HG03520 (cell line): ENCODE measurements around the gene TCF12.

Source experiments
- ATAC-seq: cut with Tn5 transposase; IDR thresholded peaks from one replicate; pipeline ENCODE4 v1.9.1; 2021; ENCODE audit warnings: mild to moderate bottlenecking, moderate library complexity; ENCODE audit not compliant: unreplicated experiment

TCF12 gene

GRCh38 chr15:57285386-57285785 lies 366.9 kb downstream of the TCF12 start:
- no peak for ATAC-seq

DNA sequence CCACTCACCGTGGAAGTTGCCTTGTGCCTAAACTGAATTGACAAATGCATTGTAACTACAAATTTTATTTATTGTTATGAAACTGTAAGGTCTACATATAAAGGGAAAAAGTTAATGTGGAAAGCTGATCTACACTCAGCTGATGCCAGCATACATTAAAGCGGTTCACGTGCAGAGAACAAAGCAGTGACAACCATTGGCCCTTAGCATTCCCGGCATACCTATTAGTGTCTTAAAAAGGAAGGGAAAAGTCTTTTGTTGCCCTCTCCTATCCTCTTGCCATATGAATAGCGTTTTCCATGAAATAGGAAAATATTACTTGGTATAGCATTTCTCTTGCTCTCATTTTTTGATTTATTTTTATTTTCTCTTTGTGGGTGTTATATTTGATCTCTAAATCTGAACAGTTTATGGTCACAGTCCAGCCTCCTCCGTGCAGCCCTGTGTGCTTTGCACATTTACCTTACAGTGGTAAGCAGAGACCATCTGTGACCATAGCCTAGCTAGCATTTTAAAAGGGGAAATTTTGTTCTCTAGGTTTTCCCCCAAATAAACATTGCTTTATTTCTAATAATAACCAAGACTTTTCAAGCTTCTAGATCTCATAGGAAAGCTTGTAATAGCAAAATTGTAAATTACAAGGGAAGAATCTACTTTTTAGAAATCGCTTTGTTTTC lies 368.1 kb downstream of the TCF12 start:
- ATAC-seq: no peak

DNA sequence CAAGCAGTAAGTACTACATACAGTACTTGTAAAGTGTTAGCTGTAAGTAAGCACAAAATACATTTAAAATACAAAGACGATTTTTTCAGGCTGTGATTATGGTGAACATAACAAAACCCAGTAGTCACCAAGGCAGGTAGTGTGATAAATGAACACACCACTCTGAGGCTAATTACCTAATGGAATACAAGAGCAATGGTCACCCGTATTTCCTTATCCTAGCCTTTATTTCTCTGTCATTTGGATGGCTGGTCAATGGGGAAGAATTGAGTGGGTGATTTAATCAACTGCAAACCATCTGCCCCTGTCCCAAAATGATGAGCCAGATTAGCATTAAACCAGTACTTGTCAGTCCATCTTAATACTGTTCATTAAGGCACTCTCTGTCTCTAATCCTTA lies 368.7 kb downstream of the TCF12 start:
- no peak for ATAC-seq

DNA sequence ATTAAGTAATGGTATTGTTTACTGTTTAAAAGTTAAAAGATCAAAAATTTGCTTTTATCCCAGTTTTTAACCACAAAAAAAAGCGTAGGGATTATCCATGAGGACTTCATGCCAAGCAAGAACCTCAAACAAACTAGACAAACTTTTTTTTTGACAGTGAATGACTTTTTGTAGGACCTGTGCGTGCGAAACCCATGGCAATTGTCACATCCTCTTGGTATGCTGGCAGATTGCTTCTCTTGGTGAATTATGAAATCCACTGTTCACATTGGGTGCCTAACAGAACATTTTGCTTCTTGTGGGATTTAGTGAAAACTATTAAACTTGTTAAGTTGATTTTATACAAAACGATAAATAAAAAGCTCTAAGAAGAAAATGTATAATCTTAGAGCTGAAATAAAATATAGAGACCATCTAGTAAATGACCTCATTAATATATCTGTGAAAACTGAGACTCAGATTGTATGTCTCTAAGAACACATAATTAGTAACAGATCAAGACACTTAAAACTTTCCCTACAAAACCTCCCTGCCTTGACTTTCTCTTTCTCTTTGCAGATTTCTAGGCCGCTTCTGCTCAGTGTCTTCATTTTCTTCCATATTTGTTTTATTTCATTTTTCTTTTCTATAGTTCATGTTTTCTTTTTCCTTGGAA lies 370.6 kb downstream of the TCF12 start:
- ATAC-seq: no peak

DNA sequence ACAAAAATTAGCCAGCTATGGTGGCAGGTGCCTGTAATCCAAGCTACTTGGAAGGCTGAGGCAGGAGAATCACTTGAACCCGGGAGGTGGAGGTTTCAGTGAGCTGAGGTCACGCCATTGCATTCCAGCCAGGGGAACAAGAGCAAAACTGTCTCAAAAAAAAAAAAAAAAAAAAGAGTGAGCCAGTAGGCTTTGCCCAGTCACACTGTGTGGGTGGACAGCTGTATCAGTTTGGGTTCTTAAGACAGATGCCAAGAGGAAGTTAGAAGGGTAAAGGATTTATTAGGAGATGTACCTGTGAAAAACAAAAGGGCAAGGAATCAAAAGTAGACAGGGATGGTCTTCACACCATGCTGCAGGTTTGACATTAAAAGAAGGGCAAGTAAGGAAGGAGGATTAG lies 371.7 kb downstream of the TCF12 start:
- no peak for ATAC-seq

GRCh38 chr15:57290826-57291225 lies 372.4 kb downstream of the TCF12 start:
- ATAC-seq: no peak

- no peak for ATAC-seq
These were observed 378.2 kb downstream of the TCF12 start for GRCh38 chr15:57296473-57297162.

DNA sequence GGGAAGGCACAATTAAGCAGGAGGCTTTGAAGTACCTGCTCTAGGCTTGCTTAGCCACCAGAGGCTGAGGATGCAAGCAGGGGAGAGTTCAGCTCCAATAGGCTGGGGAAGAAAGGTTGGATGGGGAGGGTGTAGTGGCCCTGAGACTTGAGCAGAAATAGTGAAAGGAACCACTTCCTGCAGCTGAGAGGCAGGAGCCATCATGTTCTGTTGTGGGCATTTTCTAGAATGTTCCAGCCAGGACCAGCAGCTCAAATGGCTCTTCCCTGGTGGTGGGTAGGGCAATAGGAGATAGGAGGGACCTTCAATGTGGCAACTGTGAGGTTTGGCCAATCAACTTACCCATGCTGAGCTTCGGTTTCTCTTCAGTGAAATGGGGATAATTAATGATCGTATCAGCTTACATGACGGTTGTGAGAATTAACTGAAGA lies 378.7 kb downstream of the TCF12 start:
- no peak for ATAC-seq

DNA sequence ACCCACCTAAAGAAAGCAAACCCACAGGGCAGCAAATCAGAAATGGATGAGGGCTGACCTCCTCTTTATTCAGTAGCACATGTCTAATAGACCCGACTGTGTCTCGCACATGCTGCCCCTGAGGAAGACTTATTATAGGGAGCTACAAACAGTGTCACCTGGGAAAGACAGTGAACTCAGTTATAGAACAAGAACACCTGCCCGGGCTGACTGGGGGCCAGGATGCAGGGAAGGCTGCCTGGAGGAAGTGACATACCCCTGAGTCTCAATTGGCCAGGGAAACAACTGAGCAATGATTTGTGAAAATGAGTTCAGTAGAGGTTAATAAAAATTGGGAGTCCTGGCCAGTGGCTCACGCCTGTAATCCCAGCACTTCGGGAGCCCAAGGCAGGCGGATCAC lies 379.2 kb downstream of the TCF12 start:
- ATAC-seq: no peak

DNA sequence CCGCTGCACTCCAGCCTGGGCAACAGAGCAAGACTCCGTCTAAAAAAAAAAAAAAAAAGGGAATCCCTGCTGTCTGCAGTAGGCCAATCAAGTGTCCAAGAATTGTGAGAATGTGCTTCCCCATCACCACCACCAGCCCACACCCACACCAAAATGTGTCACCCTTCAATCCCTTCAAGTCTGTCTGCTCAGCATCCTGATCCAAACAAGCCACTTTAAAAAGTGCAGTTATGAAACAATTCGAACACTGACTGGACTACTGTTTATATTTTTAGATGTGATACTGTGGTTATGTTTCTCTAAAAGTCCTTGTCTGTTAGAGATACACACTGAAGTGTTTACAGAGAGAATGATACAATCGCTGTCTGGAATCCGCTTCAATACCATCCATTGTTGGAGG lies 379.8 kb downstream of the TCF12 start:
- no peak for ATAC-seq

GRCh38 chr15:57298843-57299550 lies 380.6 kb downstream of the TCF12 start:
- ATAC-seq: no peak

- no peak for ATAC-seq
These were observed 382.9 kb downstream of the TCF12 start for GRCh38 chr15:57301307-57301706.

- no peak for ATAC-seq
These were observed 384.3 kb downstream of the TCF12 start for GRCh38 chr15:57302640-57303257.

- no peak for ATAC-seq
These were observed 386.6 kb downstream of the TCF12 start for GRCh38 chr15:57305009-57305408.

GRCh38 chr15:57306161-57306943 lies 387.9 kb downstream of the TCF12 start:
- ATAC-seq: no peak

GRCh38 chr15:57306944-57307411 lies 388.5 kb downstream of the TCF12 start:
- no peak for ATAC-seq

GRCh38 chr15:57307527-57308169 lies 389.2 kb downstream of the TCF12 start:
- no peak for ATAC-seq

DNA sequence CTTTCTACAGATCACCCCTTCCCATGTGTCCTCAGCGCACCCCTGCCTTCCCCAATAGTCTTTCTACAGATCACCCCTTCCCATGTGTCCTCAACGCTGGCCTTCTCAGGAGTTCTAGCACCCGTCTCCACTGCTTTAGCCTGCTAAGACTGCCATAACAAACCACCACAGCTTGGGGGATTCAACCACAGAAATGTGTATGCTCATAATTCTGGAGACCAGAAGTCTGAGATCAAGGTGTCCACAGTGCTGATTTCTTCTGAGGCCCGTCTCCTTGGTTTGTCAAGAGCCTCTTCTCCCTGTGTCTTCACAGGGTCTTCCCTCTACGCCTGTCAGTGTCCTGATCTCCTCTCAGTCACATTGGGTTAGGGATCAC lies 389.7 kb downstream of the TCF12 start:
- ATAC-seq: no peak

- ATAC-seq: no peak
These were observed 391.7 kb downstream of the TCF12 start for GRCh38 chr15:57309856-57310760.
